AML-193 (cell line): ENCODE results near the gene CST5.
"Not testable (repeated sequence)": the region's sequence is repeated elsewhere in the genome, so short reads cannot be mapped to it uniquely, and the experiment has no call there.

Experiments
- DNase-seq, 2 experiments: peaks; one replicate each; lab custom pipeline; 2025; lab: John Stamatoyannopoulos, UW

Gene CST5

DNA sequence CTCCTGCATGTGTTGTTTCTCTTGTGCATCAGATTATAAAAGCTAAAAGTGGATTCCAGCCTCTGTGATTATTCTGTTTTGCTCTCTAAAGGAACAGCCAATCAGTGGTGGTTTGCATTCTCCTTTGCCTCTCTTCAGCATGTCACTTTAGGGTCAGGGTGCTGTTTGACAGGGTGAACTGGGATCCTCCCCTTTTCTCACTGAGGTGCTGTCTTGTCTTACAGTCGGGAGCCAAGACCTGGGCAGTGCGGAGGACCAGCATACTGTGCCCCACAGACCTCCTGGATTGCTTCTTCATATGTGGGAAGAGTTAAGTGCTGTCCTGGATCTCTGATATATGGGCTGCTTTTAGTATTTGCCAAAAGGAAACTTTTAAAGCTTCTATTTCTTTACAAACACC lies 37.9 kb downstream of the CST5 start:
- no peak for DNase-seq

DNA sequence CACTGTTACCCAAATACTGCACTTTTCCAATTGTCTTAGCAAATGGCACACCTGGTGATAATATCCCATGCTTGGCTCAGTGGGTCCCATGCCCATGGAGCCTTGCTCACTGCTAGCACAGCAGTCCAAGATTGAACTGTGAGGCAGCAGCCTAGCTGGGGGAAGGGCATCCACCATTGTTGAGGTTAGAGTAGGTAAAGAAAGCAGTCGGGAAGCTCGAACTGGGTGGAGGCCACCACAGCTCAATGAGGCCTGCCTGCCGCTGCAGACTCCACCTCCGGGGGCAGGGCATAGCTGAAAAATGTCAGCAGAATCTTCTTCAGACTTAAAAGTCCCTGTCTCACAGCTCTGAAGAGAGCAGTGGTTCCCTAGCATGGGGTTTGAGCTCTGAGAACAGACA lies 43.8 kb downstream of the CST5 start:
- no peak for DNase-seq

DNA sequence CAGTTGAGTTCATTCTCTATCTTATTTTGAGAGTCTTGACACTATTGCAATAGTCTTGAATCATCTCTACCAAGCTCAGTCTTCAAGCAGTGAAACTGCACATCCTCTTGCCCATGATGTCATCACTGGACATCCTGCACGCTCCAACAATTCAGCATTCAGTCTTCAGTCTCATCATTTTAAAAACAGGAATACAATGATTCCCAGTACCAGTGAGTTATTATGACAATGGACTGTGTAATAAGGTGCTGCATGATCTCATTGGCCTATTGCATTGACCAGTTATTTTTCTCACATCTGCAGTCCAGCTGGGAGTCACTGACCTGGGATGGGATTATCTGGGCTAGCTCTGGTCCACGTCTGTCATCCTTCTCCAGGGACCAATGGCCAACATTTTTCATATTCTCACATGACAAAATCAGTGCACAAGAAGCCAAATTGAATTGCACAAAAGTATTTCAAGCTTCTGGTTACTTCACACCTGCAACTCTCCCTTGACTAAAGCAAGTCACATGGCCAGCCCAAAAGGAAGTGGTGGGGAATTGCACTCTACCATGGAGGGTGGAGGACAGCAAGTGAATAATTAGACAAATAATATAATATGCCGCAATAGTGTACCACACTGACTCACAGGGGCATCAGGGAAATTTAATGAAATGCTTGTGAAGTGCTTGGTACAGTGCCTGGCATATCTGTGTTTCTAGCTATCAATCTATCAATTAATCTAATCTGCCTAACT lies 46.6 kb downstream of the CST5 start:
- DNase-seq: no peak

DNA sequence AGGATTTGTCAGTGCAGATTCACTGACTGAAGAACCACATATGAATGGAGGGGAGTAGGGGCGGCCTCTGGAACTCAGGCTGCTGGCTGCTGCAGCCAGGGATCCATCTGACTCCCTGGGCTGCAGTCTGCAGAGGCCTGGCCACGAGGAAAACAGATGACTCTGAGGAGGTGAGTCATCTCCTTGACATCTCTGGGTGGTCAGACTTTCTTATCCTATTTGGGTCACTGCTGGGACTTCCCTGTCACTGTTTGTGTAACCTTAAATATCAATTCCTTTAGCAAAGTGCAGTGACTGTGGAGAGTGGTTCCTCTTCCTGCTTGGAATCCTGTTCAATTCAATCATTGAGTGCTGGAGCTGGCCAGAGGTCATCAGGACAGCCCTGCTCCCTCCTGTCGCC lies 47.6 kb downstream of the CST5 start:
- not testable (repeated sequence) for DNase-seq

DNA sequence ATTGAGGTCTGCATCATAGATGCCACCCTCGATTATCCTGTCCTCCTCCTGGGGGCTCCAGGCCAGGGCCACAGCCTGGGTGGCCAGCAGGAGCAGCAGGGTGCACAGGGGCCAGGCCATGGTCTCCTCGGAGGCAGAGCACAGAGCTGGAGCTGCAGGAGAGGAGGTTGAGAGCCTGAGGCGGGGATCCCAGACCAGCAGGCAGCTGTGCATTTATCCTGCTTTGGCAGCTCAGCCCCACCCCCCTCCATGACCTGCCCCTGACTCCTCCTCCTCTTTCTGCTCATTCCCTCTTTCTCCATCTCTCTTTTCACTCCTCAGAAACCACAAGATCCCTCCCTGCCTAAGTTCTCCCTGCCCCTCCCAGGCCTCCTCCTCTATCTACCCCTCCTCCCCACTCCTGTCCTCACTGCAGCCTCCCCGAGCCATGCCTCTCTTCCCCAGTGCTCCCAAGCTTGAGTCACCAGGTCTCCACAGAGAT lies 53.0 kb downstream of the CST5 start, which contains the start of gene CST2:
Gene CST2 (minus strand): TSS at position 189 of the 481 bp plus-strand sequence. CDS start 69 bp downstream, at position 120.
- DNase-seq: no peak
